GM12878 (cell line): ENCODE data around the gene ZDHHC14. TPM values are rescaled to one million over a fixed set of nuclear protein-coding genes. Genes with fewer than 3 reads are reported as not detected.

ENCODE experiments used
- BCL3 ChIP-seq: IDR thresholded peaks from 2 replicates; pipeline ENCODE4 v1.6.1; 2011; ENCODE audit warnings: borderline replicate concordance, low read depth, mild to moderate bottlenecking, moderate library complexity, low read length; ENCODE audit not compliant: insufficient read depth, poor library complexity, severe bottlenecking
- BCLAF1 ChIP-seq: fragments of 450-650 bp; IDR thresholded peaks from 2 replicates; pipeline ENCODE4 v1.6.1; 2017; ENCODE audit warnings: antibody characterized with exemption, mild to moderate bottlenecking, moderate library complexity
- CEBPZ ChIP-seq: fragments of 150-350 bp; IDR thresholded peaks from 2 replicates; pipeline ENCODE4 v1.6.1; 2016; ENCODE audit warnings: low read depth, low read length
- CHD2 ChIP-seq: IDR thresholded peaks from 2 replicates; pipeline ENCODE4 v1.6.1; 2011; ENCODE audit warnings: low read depth, low read length, improper control_type of control experiment, borderline replicate concordance
- E2F8 ChIP-seq: fragments of 450-650 bp; IDR thresholded peaks from 2 replicates; pipeline ENCODE4 v1.6.1; 2018; ENCODE audit warnings: mild to moderate bottlenecking, low read depth, moderate library complexity; ENCODE audit not compliant: partially characterized antibody
- EED ChIP-seq: sonication (generic); IDR thresholded peaks from 2 replicates; pipeline ENCODE4 v1.6.1; 2016; ENCODE audit warnings: antibody characterized with exemption, low read depth
- ELK1 ChIP-seq: IDR thresholded peaks from 2 replicates; pipeline ENCODE4 v1.6.1; 2012; ENCODE audit warnings: low read depth, low read length, improper control_type of control experiment
- HDAC2 ChIP-seq: fragments of 200-600 bp; sonication (generic); IDR thresholded peaks from 2 replicates; pipeline ENCODE4 v1.6.1; 2017
- HSF1 ChIP-seq: fragments of 150-350 bp; IDR thresholded peaks from 2 replicates; pipeline ENCODE4 v1.6.1; 2014; ENCODE audit warnings: mild to moderate bottlenecking, low read depth, low read length
- PML ChIP-seq: IDR thresholded peaks from 2 replicates; pipeline ENCODE4 v1.6.1; 2012; ENCODE audit warnings: low read length, inconsistent platforms
- POLR2AphosphoS5 ChIP-seq: IDR thresholded peaks from 2 replicates; pipeline ENCODE4 v1.6.1; 2011; ENCODE audit warnings: mild to moderate bottlenecking, low read length, inconsistent platforms
- POU2F2 ChIP-seq: IDR thresholded peaks from 3 replicates; pipeline ENCODE4 v1.6.1; 2011; ENCODE audit warnings: low read depth, mild to moderate bottlenecking, low read length, borderline replicate concordance
- SREBF2 ChIP-seq: IDR thresholded peaks from 2 replicates; pipeline ENCODE4 v1.6.1; 2012; ENCODE audit warnings: mild to moderate bottlenecking, low read length
- TCF7 ChIP-seq: IDR thresholded peaks from 2 replicates; pipeline ENCODE4 v1.6.1; 2014; ENCODE audit warnings: antibody characterized with exemption, borderline replicate concordance
- polyA plus RNA-seq, 11 experiments: library from polyadenylated mRNA; depleted of rRNA in 4 of 11; unstranded in 6 of 11; stranded (reverse) in 5 of 11; fragments of >200 nt; fragmentation: Nextera tagmentation in 4 of 11; fragmentation: Illumina TruSeq in 1 of 11; extraction: Ambion mirVana in 4 of 11; extraction: Trizol in 1 of 11; gene quantifications; 1 replicate in 1 of 11; 2 replicates in 10 of 11; pipeline versions ENCODE4 v1.2.1 to v1.2.3, GENCODE V29; 2011 to 2016; ENCODE audit warnings: inconsistent platforms in 2 of 11, missing spikeins in 2 of 11, low read depth in 1 of 11
- total RNA-seq, 4 experiments: library from RNA; depleted of rRNA in 3 of 4; stranded (reverse); fragments of >200 nt in 3 of 4; fragmentation: Illumina TruSeq in 1 of 4; extraction: Trizol in 1 of 4; gene quantifications; 2 replicates each; pipeline versions ENCODE4 v1.2.1 to v1.2.3, GENCODE V29; 2013 to 2021

The ZDHHC14 gene
- total and polyA plus RNA-seq, 10 of the 15 experiments (the other 5 are each of a cell fraction or from before 2014, with no cell fraction given): 0.15 to 16.0 (median 0.76) TPM; not detected in 1

- TF ChIP-seq HDAC2 (no peak), POLR2AphosphoS5 (no peak), EED (no peak), TCF7 (no peak), SREBF2 (no peak), ELK1 (no peak), POU2F2 (no peak), PML (no peak), HSF1 (no peak), E2F8 (no peak), CEBPZ (no peak), CHD2 (no peak), BCLAF1 (no peak), BCL3 (no peak)
These were observed 346.1 kb downstream of the ZDHHC14 start (continued) for GRCh38 chr6:157726892-157727628.
